Endometrial microvascular endothelial cells (primary cell): ENCODE results near the gene CCR1. TPM values are rescaled to one million over a fixed set of nuclear protein-coding genes. Genes with fewer than 3 reads are reported as not detected.

Source experiments
- in situ Hi-C: cut with HindIII; loops from 2 replicates; pipeline ENCODE4 v1.10.0; 2017; ENCODE audit warnings: low sequenced_read_pairs, low pct_unique_long_range_greater_than_20kb; ENCODE audit errors: inconsistent ontology term
- total RNA-seq: library from RNA; depleted of rRNA; stranded (reverse); fragments of >200 nt; gene quantifications from one replicate; pipeline ENCODE4 v1.2.3, GENCODE V29; 2015; ENCODE audit errors: inconsistent ontology term

The CCR1 gene
- total RNA-seq, result not detected

DNA sequence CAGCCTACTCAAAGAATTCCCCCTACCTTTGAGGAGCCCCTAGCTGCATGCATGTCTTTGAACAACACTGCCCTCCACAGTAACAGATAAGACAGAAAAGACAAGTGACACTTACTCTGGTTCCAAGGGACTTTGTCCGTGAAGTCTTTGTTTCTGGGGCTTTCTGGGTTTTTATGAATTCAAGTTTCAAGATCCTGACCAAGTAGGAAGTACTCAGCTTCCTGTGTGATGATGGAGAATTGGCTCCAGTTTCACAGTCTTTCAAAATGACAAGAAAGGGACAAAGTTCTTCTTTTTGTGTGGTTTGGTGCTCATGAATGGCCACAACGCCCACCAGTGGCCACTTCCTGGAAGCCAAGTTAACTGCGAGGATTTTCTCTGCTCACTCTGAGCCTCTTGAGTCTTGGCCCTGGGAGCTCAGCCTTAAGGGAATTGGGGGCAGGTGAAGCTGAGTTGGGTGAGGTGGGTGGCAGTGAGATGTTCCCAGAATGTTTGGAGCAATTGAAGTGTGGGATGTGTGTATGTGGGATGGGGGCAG, at the start of gene CCR1:
CCR1 (minus strand) TSS at position 147 of the 538 bp plus-strand sequence. CDS start 4,000 bp downstream, outside the sequence.
- in situ Hi-C loops, result no loop called here

DNA sequence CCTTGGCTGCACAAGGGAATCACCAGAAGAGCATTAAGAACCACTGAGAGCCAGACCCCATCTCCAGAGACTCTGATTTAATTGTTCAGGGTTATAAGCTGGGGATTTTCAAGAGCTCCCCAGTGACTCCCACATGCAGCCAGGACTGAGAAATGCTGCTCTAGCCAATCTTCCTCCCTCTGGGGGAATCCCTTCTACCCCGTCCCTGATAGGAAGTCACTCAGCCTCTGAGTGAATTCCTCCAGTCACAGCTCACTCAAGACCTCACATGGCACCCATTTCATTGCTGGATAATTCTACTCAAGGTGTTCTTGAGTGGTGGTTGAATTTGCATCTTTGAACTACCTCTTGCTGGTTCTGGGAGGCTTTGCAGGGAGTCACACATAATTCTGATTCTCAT, 44.9 kb upstream of the CCR1 start:
- in situ Hi-C loops, result no loop called here

DNA sequence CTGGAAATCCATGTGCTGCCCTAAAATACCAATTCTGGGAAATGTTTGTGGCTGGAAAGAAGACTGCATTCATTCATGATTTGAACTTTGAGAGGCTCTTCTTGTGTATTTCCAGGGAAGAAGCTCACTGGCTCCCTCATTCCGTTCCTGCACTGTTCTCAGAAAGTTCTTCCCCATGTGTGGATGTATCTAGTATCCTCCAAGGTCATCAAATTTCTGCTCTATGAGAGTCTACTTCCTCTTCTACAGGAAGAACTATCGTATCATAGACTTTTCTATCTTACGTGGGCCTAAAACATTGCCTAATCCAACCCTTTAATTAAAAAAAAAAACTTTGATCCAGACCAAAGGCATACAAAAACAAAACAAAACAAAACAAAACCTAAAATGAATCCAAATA, 37.0 kb upstream of the CCR1 start:
- in situ Hi-C loops, result no loop called here

DNA sequence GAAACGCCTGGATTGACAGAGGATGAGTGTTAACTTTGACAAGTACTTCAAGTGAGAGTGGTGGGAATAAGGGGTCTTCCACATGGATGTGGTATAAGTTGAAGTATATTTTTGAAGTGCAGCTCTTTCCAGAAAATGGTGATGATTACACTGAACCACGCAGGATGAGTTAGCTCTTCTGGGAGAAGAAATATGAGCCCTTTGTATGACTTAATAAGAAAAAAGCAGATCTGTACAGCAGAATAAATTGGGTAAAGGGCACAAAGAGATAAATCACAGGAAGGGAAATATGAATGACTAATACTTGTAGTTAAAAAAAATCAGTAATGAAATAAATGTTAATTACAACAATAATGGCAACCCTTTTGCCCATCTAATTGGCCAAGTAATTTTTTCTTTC, 35.4 kb upstream of the CCR1 start:
- in situ Hi-C loops, result no loop called here

DNA sequence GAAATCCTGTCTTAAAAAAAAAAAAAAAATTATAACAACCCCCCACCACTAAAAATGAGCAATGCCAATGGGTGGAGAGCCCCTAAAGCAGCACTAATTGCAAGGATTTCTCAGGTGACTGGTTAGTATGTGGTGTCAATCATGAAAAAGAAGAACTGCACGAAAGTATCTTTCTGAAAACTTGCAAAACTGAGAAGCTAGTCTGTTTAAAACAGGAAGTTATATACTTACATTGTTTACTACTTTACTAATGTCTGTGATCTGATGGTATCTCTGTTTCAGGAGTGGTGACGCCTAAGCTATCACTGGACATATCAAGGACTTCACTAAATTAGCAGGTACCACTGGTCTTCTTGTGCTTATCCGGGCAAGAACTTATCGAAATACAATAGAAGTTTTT, 34.0 kb upstream of the CCR1 start, which contains the start of gene CCR3:
CCR3 (plus strand) TSS at position 341 of the 400 bp plus-strand sequence. CDS start 22,699 bp downstream, outside the sequence.
- in situ Hi-C loops, result no loop called here

DNA sequence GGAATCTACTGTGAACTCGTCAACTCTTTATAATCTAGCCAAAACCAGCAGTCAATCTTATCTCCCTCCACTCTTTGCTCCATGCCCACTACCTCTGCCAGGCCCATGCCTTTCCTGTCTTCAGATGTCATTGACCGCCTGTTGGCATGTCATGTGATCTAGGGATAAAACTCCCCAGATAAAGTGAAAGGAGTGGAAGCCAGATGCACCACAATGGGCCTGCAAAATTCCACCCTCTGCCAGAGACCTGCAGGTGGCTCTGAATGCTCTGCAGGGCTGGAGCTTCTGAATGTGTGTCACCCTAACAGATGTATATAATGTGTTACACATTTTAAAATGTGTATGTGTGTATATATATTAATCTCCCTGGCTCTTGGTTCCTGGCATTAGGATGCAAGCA, 31.8 kb upstream of the CCR1 start:
- in situ Hi-C loops, result no loop called here

DNA sequence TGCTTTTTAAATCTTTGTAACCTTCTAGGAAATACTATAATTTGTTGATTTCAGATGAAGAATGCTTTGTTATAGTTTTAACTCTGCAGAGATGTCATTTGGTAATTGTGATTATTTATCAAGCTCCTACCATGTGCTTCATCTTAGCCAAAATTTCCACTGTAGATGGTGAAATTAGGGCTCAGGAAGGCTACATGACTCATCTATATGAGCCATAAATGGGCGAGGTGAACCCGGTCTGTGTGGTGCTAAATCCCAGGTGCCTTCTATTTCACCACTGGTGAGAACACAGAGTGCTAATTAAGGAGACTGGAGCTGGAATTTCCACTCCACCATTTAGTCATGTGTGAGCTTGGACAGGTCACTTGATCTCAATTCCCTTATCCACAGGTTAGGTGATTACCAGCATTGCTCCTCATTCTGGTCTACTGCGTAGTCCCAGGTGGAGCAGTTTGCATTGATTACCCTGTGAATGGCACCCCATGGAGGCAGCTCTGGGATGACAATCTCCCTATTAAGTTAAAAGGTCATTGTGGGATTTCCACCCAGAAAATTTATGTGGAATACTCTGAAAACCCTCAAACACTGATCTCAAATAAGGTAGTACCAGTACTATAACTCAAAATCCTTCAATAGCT, 31.3 kb upstream of the CCR1 start:
- in situ Hi-C loops, result no loop called here

DNA sequence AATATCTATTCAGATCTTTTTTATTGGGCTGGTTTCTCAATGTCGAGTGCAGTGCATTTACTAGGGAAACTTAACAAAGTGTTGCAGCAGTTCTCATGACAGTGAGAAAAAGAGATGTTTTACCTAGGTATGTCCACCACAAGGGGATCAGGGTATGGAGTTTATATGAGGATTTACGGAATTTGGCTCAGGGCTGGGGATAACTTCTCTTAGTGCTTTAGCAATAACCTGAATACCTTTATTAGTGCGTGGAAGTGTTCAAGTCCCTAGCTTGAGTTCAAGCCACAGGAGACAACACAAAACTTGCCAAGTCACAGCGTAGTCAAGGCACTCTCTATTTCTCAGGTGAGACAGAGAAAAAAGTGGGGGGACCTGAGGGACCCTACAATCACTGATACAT, 30.3 kb upstream of the CCR1 start:
- in situ Hi-C loops, result no loop called here

DNA sequence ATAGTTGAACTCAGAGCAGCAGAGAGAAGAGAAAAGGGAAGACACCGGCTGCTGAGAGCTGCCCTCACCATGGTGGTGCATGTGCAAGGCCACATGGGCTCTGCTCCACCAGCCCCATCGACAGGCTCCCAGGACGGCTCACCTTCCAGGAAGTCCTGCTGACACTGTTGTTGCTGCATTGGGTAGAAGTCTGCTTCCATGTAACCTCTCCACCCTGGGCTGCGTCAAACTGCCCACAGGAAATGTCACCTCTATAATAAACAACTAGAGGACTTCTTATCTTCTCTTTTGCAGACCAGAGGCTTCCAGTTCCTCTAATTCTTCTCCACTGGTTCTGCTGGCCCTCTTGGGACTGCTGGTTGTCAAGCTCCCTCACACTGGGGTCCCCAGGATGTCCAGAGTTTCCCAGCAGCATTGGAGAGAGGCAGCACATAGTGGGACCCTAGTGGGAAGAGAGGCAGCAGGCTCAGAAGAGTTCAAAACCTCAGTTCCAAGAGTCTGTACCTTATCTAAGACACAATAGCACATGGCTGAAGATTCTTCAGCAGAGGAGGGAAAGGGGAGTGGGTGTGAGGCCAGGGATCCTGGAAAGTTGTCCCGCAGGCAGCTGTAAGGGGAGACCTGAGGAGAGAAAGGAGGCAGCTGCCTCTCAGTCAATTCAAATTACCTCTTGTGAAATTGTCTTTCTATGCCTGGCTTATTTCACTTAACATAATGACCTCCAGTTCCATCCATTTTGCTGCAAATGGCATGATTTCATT, 28.4 kb upstream of the CCR1 start:
- in situ Hi-C loops, result no loop called here

DNA sequence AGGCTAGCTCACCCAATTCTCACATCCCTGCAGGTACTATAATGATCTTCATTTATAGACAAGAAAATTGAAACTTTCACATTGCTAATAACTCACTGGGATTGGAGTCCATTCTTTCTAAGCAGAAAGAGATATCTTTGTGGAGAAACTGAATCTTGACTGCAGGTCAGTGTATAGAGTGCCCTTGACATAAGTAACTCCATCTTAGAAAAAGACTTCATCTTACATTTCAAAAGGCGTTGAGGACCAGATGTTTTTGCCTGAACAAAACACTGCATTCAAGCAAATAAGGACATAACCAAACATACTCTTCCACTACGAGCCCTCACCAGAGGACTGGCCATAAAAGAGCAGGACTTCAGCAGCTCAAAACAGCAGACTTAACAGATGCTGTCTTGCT, 27.3 kb upstream of the CCR1 start:
- in situ Hi-C loops, result no loop called here

DNA sequence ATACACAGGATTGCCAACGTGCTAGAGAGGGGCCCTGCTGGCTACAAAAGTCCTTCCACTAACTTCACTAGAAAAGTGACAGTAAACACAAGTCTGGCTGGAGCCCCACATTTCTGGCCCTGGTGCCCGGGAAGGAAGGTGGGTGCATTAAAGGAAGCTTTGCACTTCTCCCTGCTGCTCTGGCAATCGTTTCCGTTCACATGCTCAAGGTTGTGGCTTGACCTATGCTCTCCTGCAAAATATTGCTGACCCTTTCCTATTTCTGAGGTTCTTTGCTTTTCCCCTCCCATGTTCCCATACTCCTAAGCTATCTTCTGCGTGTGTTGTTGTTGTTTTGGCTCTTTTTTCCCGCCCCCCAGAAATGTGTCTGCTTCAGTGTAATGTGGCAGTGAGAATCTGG, 25.1 kb upstream of the CCR1 start:
- in situ Hi-C loops, result no loop called here

DNA sequence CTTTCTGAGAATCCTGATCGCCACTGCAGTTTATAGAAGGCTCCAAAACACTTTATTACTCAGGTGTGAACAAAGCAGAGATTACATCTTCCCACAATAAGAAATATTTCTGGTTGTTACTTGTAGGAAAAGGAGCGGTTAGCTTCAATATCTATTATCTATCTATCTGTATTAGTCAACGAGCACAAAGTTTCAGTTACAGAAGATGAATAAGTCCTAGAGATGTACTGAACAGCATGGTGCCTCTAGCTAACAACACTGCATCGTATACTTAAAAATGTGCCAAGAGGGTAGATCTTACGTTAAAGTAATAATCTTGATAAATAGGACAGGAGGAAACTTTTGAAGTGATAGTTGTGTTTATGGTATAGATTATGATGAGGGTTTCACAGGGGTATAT, 23.2 kb upstream of the CCR1 start:
- in situ Hi-C loops, result no loop called here

DNA sequence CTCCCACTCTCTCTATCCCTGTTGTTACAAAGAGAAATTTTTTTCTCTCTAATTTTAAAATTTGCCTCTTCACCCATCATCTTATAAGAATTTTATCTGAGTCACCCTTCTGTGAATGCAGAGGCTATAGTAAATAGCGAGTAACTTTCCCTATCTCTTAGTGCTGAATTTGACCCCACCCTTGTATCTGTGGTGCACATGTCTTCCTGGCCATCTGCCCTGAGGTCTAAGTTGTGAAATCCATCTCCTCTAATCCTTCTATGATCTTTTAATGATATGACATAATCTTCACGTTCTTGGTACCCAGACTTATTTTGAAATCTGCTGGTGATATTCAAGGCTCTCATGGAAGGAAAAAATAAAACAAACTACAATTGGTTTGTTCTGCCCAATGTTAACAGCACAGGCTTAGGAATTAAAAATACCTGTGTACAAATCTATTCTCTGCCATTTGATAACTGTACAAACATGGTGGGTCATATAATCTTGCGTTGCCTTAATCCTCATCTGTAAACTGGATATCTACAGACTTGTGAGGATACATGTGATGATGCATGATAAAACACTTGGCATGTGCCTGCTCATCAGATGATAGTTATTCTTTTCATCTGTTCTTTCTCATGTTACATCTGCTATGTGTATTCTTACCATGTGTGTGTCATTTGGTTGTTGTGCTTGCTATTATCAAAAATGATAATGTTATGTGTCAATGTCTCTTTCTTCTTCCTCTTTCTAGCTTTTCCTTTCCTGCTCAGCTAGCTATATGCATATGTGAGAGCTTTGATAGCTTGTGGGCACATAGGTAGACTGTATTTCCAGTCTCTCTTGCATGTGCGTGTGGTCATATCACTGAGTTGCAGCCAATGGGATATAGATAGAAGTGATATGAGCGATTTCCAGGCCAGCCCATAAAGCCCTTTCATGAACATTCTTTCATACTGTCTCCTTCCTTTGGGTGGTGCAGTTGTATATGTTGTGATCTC, 20.4 kb upstream of the CCR1 start:
- in situ Hi-C loops, result no loop called here

DNA sequence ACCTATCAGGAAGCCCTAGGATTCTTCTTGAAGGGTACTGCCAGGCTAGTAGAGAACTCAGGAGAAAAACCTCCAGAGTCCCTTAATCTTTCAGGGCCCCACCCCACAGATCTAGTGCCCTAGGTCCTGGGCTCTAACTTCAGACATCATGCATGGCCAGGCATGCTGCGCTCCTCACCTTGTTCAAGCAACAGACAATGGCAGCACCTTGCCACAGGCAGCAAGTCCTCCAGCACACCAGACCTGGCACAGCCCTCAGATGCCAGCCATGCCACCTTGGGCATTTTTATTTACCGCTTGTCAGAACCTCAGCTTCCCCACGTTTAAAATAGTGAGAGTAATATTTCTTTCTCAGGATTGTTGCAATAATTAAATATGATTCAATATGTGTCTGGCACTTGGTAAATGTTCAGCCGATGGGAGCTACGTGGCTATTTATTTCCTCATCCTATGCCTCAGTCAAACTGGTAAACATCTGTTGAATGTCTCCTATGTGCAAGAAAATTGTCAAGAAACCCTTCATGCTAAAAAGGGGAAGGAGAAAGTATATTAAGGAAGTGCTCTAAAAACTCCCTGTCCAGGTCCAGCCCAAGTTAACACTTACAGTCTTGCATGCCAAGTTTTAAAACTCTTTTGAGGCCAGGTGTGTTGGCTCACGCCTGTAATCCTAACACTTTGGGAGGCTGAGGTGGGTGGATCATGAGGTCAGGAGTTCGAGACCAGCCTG, 14.5 kb upstream of the CCR1 start:
- in situ Hi-C loops, result no loop called here

DNA sequence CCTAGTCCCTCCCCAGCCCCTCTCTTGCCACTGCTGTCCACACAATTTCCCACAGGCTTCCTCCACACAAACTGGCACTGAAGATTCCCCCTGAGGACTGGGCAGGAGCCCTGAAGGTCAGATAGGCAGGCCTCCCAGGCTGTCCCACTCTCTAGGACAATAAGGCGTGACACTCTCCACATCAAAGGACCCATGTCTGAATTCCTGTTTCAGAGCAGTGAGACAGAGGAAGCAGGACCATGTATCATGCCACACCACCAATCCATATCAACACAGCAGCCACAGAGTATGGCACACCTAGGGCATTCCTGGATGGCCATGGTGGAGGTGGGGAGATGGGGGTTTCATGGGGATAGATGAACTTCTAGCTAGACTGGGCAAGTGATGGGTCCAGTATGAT, 13.8 kb upstream of the CCR1 start:
- in situ Hi-C loops, result no loop called here

DNA sequence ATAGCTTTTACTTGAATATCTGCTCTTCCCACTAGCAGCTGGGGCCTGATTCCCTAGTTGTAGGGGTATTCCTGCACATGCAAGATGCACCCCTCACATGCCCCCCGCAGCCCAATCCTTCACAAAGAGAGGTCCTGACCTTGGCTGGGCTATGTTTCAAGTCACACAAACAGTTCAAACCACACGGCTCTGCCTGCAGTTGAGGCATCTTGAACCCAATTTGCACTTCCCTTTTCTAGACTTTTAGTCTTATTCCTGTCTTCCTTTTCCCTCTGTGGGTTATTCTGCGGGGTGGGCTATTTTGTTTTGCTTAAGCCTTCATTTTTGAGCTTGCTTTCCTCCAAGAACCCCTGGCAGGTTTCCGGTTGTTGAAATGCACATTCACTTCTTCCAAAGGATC, 13.3 kb upstream of the CCR1 start:
- in situ Hi-C loops, result no loop called here

DNA sequence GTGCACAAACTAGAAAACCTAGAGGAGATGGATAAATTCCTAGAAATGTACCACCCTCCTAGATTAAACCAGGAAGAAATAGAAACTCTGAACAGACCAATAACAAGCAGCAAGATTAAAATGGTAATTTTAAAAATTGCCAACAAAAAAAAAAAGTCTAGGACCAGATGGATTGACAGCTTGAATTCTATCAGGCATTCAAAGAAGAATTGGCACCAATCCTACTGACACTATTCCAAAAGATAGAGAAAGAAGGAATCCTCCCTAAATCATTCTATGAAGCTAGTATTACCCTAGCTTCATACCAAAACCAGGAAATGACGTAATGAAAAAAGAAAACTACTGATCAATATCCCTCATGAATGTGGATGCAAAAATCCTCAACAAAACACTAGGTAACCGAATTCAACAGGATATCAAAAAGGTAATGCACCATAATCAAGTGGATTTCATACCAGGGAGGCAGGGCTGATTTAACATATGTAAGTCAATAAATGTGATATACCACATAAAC, 10.1 kb upstream of the CCR1 start:
- in situ Hi-C loops, result no loop called here

DNA sequence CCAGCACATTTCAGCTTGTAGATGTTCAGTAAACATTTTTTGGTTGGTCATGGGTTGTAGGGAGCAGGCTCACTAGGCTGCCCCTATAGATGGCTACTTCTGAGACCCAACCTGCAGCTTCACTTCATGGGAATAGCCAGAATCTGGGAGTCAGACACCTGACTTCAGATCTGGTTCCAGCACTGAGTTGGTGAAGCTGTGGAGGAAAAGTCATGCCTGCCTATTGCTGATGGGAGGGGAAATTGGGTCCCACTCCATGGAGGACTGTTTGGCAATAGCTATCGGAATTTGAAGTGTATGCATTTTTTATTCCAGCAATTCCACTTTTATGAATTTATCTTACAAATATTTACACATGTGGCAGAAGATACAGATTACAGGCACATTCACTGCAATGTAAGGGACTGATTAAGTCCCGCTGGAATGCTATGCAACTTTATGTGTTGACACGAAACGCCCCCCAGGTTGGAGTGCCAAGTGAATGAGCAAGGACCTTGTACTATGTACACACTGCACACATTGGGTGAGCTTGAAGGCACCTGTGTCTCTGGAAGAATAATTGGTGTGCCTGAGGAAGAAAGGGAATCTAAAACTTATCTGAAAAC, 7.8 kb upstream of the CCR1 start:
- in situ Hi-C loops, result no loop called here
